K562 (cell line): ENCODE results near the gene CYP2A6. TPM values are rescaled to one million over a fixed set of nuclear protein-coding genes. Genes with fewer than 3 reads are reported as not detected.

Experiments used
- CBX1 ChIP-seq: sonication (generic); IDR thresholded peaks from 2 replicates; pipeline ENCODE4 v1.6.1; 2016; ENCODE audit warnings: antibody characterized with exemption, low read depth, mild to moderate bottlenecking
- CBX3 ChIP-seq, 2 experiments: IDR thresholded peaks; 1 replicate in 1 of 2; 2 replicates in 1 of 2; pipeline ENCODE4 v1.6.1; 2012; ENCODE audit warnings: inconsistent platforms in 2 of 2, low read length in 2 of 2, borderline replicate concordance in 1 of 2, control low read depth in 1 of 2
- CTBP1 ChIP-seq: fragments of 450-650 bp; IDR thresholded peaks from 2 replicates; pipeline ENCODE4 v1.6.1; 2016; ENCODE audit warnings: borderline replicate concordance
- ETV1 ChIP-seq: fragments of 450-650 bp; conservative IDR thresholded peaks from 2 replicates; pipeline ENCODE4 v1.6.1; 2016; ENCODE audit warnings: missing genetic modification characterization, control low read depth, low read depth, missing compliant biosample characterization
- FOXA3 ChIP-seq, 2 experiments: fragments of 450-650 bp in 1 of 2; sonication (generic) in 1 of 2; formaldehyde crosslinking; IDR thresholded peaks in 1 of 2; conservative IDR thresholded peaks in 1 of 2; 2 replicates each; pipeline versions ENCODE4 v1.4.0 to v1.8.0; 2020 to 2022; ENCODE audit warnings: mild to moderate bottlenecking in 2 of 2, missing genetic modification reagents in 1 of 2
- JUND ChIP-seq, 2 experiments: IDR thresholded peaks; 2 replicates in 1 of 2; 3 replicates in 1 of 2; pipeline ENCODE4 v1.6.1; 2011; ENCODE audit warnings: borderline replicate concordance in 2 of 2, low read depth in 2 of 2, low read length in 2 of 2, improper control_type of control experiment in 1 of 2, missing biosample characterization in 1 of 2, missing genetic modification characterization in 1 of 2, missing genetic modification reagents in 1 of 2
- NCOA1 ChIP-seq: fragments of 450-650 bp; IDR thresholded peaks from 2 replicates; pipeline ENCODE4 v1.6.1; 2016; ENCODE audit warnings: low read depth
- PHB ChIP-seq: fragments of 250-450 bp; sonication (Bioruptor Pico); IDR thresholded peaks from 2 replicates; pipeline ENCODE4 v1.5.0; 2021
- POLR2AphosphoS2 ChIP-seq: IDR thresholded peaks from 2 replicates; pipeline ENCODE4 v1.6.1; 2012; ENCODE audit warnings: low read length, improper control_type of control experiment
- RCOR1 ChIP-seq, 2 experiments: IDR thresholded peaks; 2 replicates each; pipeline ENCODE4 v1.6.1; 2012; ENCODE audit warnings: low read depth in 2 of 2, low read length in 2 of 2, borderline replicate concordance in 1 of 2, improper control_type of control experiment in 1 of 2
- SAFB ChIP-seq: fragments of 200-400 bp; formaldehyde crosslinking; IDR thresholded peaks from 2 replicates; pipeline ENCODE4 v1.6.1; 2017; ENCODE audit warnings: low read depth, low read length, borderline replicate concordance
- SAP30 ChIP-seq: fragments of 200-600 bp; sonication (generic); IDR thresholded peaks from 2 replicates; pipeline ENCODE4 v1.6.1; 2012; ENCODE audit warnings: borderline replicate concordance, low read depth, mild to moderate bottlenecking, moderate library complexity, low read length, control low read depth, inconsistent platforms; ENCODE audit not compliant: insufficient read depth, poor library complexity, severe bottlenecking
- SMC3 ChIP-seq: conservative IDR thresholded peaks from 2 replicates; pipeline ENCODE4 v1.6.1; 2011; ENCODE audit warnings: low read depth, low read length, improper control_type of control experiment; ENCODE audit not compliant: insufficient read depth
- SP1 ChIP-seq: sonication (generic); formaldehyde crosslinking; IDR thresholded peaks from 2 replicates; pipeline ENCODE4 v1.8.1; 2022; ENCODE audit warnings: mild to moderate bottlenecking, missing genetic modification reagents
- TAF1 ChIP-seq: IDR thresholded peaks from 2 replicates; pipeline ENCODE4 v1.6.1; 2011; ENCODE audit warnings: mild to moderate bottlenecking, low read length, moderate library complexity; ENCODE audit not compliant: insufficient read depth, control insufficient read depth, severe bottlenecking; ENCODE audit errors: extremely low read depth
- TRIM28 ChIP-seq: fragments of 450-650 bp; IDR thresholded peaks from 2 replicates; pipeline ENCODE4 v1.6.1; 2017
- ZFP1 ChIP-seq: fragments of 450-650 bp; formaldehyde crosslinking; IDR thresholded peaks from 2 replicates; pipeline ENCODE4 v1.4.0; 2020; ENCODE audit warnings: mild to moderate bottlenecking, mixed read lengths
- ZNF143 ChIP-seq: sonication (generic); formaldehyde crosslinking; IDR thresholded peaks from 2 replicates; pipeline ENCODE4 v1.9.0; 2022; ENCODE audit warnings: mild to moderate bottlenecking, missing genetic modification reagents
- ZNF586 ChIP-seq: fragments of 450-650 bp; formaldehyde crosslinking; conservative IDR thresholded peaks from 2 replicates; pipeline ENCODE4 v1.4.0; 2020; ENCODE audit warnings: mild to moderate bottlenecking, moderate library complexity
- polyA plus RNA-seq, 8 experiments: library from polyadenylated mRNA; depleted of rRNA in 4 of 8; stranded (reverse) in 5 of 8; unstranded in 3 of 8; fragments of >200 nt; fragmentation: Nextera tagmentation in 2 of 8; fragmentation: Illumina TruSeq in 1 of 8; extraction: Ambion mirVana in 2 of 8; extraction: Trizol in 1 of 8; gene quantifications; 2 replicates each; pipeline versions ENCODE4 v1.2.1 to v1.2.3, GENCODE V29; 2011 to 2014; ENCODE audit warnings: inconsistent platforms in 1 of 8, missing spikeins in 1 of 8
- total RNA-seq, 7 experiments: library from RNA; depleted of rRNA in 6 of 7; stranded (reverse); fragments of >200 nt in 6 of 7; fragmentation: Illumina TruSeq in 2 of 7; extraction: Trizol in 2 of 7; gene quantifications; 2 replicates each; pipeline versions ENCODE4 v1.2.1 to v1.2.3, GENCODE V29; 2011 to 2021; ENCODE audit warnings: low replicate concordance in 1 of 7
- TF ChIP-seq, protein P1 (sequence below): fragments of 450-650 bp; formaldehyde crosslinking; conservative IDR thresholded peaks from 2 replicates; pipeline ENCODE4 v1.4.0; 2022; ENCODE audit warnings: mild to moderate bottlenecking, missing genetic modification characterization
- TF ChIP-seq, protein P2 (sequence below): sonication (generic); formaldehyde crosslinking; IDR thresholded peaks from 2 replicates; pipeline ENCODE4 v1.8.0; 2022; ENCODE audit warnings: missing genetic modification reagents, mild to moderate bottlenecking, moderate library complexity, borderline replicate concordance
- TF ChIP-seq, protein P3 (sequence below): fragments of 450-650 bp; IDR thresholded peaks from 2 replicates; pipeline ENCODE4 v1.7.1; 2018; ENCODE audit warnings: mild to moderate bottlenecking, low read depth; ENCODE audit not compliant: partially characterized antibody

The CYP2A6 gene
- total and polyA plus RNA-seq, 9 of the 15 experiments (the other 6 are each of a cell fraction or from before 2014, with no cell fraction given), result 0.31 TPM; not detected in 8

DNA sequence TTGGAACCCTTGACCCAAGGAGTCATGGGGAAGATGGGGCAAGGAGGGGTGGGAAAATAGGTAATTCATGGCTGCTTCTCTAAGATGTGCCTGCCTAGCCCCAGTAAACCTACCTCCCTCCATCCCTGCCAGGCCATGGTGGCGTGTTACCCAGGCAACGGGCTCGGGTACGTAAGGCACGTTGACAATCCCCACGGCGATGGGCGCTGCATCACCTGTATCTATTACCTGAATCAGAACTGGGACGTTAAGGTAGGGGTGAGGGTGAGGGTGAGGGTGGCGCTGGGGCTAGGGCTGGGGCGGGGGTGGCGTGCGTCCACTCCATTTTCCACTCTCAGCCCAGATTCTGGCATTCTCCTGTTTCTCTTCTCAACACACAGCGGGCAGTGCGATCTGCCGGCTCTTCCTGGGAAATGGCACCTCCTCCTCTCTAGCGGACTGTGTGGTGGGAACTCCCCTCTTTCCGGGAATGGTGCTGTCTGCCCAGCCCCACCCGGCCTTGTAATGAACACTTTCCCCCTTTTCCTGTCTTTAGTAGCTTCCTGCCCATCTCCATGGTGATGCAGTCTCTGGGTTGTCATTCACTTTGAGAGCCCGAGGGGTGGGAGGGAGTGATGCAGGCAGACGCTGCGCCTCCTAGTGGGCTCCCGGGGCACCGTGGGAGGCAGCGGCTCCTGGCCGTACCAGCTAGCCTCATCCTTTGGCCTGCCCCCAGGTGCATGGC lies 43.7 kb downstream of the CYP2A6 start (continued):
- TF ChIP-seq JUND (IDR thresholded peaks at IDR 0.05; ENCODE audit: borderline replicate concordance, low read depth, low read length) (peak; percentile 64), JUND (tag; IDR thresholded peaks at IDR 0.05; ENCODE audit: borderline replicate concordance, low read depth, low read length) (peak; percentile 17; the same call in 1 of the 3 replicates), SAFB (peak; percentile 19; the same call in 1 of the 2 replicates), CTBP1 (peak; percentile 83; the same call in 1 of the 2 replicates), FOXA3 (CRISPR knock-in tag; conservative IDR thresholded peaks at IDR 0.05 in 1 of 2, IDR thresholded peaks at IDR 0.05 in 1 of 2) (0 out of 4 replicates have a peak, but pooled peaks of 1 of the 2 experiments have one; percentile 23), TAF1 (no peak), ZNF586 (CRISPR knock-in tag) (no peak), CBX3 (IDR thresholded peaks at IDR 0.05; ENCODE audit: borderline replicate concordance in 1 of 2, low read length in 2 of 2) (no peak), NCOA1 (no peak), ZNF143 (CRISPR knock-in tag) (0 out of 2 replicates have a peak, but pooled peaks have one; percentile 22), ZFP1 (CRISPR knock-in tag) (no peak), SMC3 (peak; percentile 65), SAP30 (no peak), ETV1 (tag) (0 out of 2 replicates have a peak, but pooled peaks have one; percentile 31), RCOR1 (IDR thresholded peaks at IDR 0.05; ENCODE audit: borderline replicate concordance in 1 of 2, low read depth in 2 of 2, low read length in 2 of 2) (peak in 1 of 2 experiments; percentile 81; a peak in 2 of 4 replicates), SP1 (CRISPR knock-in tag) (peak; percentile 71), POLR2AphosphoS2 (peak; percentile 35; the same call in 1 of the 2 replicates), TRIM28 (no peak), PHB (CRISPR knock-in tag) (no peak), CBX1 (0 out of 2 replicates have a peak, but pooled peaks have one; percentile 37)
- TF ChIP-seq, protein P1, sequence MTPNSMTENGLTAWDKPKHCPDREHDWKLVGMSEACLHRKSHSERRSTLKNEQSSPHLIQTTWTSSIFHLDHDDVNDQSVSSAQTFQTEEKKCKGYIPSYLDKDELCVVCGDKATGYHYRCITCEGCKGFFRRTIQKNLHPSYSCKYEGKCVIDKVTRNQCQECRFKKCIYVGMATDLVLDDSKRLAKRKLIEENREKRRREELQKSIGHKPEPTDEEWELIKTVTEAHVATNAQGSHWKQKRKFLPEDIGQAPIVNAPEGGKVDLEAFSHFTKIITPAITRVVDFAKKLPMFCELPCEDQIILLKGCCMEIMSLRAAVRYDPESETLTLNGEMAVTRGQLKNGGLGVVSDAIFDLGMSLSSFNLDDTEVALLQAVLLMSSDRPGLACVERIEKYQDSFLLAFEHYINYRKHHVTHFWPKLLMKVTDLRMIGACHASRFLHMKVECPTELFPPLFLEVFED, result 0 out of 2 replicates have a peak, but pooled peaks have one; percentile 20
- TF ChIP-seq, protein P2, sequence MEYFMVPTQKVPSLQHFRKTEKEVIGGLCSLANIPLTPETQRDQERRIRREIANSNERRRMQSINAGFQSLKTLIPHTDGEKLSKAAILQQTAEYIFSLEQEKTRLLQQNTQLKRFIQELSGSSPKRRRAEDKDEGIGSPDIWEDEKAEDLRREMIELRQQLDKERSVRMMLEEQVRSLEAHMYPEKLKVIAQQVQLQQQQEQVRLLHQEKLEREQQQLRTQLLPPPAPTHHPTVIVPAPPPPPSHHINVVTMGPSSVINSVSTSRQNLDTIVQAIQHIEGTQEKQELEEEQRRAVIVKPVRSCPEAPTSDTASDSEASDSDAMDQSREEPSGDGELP (CRISPR knock-in tag), result peak; percentile 60; the same call in 1 of the 2 replicates
- TF ChIP-seq, protein P3, sequence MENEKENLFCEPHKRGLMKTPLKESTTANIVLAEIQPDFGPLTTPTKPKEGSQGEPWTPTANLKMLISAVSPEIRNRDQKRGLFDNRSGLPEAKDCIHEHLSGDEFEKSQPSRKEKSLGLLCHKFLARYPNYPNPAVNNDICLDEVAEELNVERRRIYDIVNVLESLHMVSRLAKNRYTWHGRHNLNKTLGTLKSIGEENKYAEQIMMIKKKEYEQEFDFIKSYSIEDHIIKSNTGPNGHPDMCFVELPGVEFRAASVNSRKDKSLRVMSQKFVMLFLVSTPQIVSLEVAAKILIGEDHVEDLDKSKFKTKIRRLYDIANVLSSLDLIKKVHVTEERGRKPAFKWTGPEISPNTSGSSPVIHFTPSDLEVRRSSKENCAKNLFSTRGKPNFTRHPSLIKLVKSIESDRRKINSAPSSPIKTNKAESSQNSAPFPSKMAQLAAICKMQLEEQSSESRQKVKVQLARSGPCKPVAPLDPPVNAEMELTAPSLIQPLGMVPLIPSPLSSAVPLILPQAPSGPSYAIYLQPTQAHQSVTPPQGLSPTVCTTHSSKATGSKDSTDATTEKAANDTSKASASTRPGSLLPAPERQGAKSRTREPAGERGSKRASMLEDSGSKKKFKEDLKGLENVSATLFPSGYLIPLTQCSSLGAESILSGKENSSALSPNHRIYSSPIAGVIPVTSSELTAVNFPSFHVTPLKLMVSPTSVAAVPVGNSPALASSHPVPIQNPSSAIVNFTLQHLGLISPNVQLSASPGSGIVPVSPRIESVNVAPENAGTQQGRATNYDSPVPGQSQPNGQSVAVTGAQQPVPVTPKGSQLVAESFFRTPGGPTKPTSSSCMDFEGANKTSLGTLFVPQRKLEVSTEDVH, result peak; percentile 25
